ENCODE results near the gene XPO5.

Gene XPO5

DNA sequence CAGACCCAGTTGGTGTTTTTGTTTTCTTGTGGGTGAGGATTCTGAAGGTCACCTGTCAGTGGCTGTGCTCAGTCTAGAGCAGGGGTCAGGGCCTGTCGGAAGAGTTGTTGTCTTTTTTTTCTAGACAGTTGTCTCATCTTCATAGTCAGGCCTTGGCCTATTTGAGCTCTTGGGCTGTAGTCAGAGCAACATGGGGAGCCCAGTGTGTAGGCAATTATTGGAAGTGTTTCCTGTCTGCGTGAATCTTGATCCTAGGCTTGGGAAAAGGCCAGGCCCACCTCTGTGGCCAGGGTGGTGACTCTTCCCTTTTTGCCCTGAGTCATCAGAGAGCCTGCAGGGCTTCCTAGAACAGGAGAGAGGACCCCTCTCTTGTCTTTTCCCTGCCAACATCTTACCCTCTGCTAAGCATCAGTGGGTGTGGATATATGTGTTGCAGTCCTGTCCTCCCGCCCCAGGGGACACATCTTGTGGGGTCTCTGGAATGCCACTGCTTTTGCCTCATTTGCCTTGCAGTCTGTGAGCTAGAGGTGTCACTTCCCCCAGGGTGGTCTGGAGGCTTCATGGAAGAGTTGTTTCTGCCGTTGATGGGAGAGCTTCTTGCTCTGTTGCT is 87.1 kb downstream of the XPO5 start:
- H3K27me3 Mint-ChIP-seq = no peaks in the 10 kb centered on the region
- H3K27ac Mint-ChIP-seq (ENCODE audit: low read depth) = no peak overlapping the region
- peaks cover 24% of the 10 kb centered on the region for H3K4me1 Mint-ChIP-seq
- H3K36me3 Mint-ChIP-seq (ENCODE audit: insufficient read depth) = peaks cover 11% of the 10 kb centered on the region
- no peaks in the 10 kb centered on the region for H3K9me3 Mint-ChIP-seq
- no peak for ATAC-seq (replicated peaks; ENCODE audit: extremely low read depth, poor library complexity, severe bottlenecking)
- H3K4me3 Mint-ChIP-seq = no peak overlapping the region
- DNase-seq (ENCODE audit: low spot score in 2 of 2) = no peak

DNA sequence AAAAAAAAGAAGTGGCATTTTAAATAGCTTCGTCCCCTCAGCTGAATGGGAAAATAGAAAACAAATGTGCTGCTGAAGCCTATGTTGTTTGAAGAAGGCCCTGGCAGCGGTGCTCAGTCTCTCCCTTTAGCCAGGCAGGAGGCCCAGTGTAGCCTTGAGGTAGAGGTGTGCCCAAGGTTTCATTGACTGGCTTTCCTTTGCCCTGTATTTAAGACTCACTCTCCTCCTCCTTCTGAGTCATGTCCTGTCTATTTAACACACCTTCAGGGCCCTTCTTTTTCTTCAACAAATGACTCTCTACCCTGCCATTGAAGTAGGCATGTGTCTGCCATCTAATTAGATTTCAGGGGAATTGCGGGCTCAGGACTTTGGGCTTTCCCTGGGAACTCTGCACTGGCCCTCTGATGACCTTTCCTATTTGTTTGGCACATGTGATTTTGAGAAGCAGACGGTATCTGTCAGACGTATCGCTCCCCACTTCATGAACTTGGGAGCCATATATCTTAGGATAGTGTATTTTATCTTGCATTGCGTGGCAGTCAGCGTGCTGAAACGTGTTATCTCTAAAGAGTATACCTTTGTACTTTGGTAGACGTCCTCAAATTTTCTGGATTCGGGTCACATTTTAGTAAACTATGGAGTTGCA is 94.1 kb downstream of the XPO5 start:
- H3K27me3 Mint-ChIP-seq = no peaks in the 10 kb centered on the region
- H3K36me3 Mint-ChIP-seq (ENCODE audit: insufficient read depth) = peaks cover 12% of the 10 kb centered on the region
- H3K9me3 Mint-ChIP-seq = no peaks in the 10 kb centered on the region
- ATAC-seq (replicated peaks; ENCODE audit: extremely low read depth, poor library complexity, severe bottlenecking) (no peak), DNase-seq (ENCODE audit: low spot score in 2 of 2) (no peak)
- no peak overlapping the region for H3K4me3 Mint-ChIP-seq
- H3K4me1 Mint-ChIP-seq = peaks cover 45% of the 10 kb centered on the region
- H3K27ac Mint-ChIP-seq (ENCODE audit: low read depth) = no peak overlapping the region

DNA sequence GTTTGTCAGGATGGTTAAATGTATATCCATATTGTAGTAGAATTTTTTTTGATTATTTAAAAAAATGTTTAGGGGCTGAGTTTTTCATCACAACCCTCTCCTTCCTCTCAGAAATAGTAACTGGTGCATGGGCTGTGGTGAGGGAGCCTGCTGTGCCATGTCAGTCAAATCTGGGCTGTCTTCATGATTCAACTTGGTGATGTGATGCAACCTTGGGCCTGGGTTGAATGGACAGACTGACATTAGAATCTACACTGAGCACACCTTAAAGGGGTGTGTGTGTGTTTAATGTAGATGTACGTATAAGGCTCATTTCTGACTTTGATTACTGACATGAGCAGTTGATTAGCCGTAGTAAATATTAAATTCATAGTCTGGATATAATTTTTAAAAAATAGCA is 94.8 kb downstream of the XPO5 start:
- Mint-ChIP-seq H3K9me3 (no peaks in the 10 kb centered on the region), H3K4me1 (peaks cover 48% of the 10 kb centered on the region), H3K36me3 (ENCODE audit: insufficient read depth) (peaks cover 11% of the 10 kb centered on the region), H3K4me3 (no peak overlapping the region), H3K27ac (ENCODE audit: low read depth) (no peak overlapping the region), H3K27me3 (no peaks in the 10 kb centered on the region)
- DNase-seq (ENCODE audit: low spot score in 2 of 2) (no peak), ATAC-seq (replicated peaks; ENCODE audit: extremely low read depth, poor library complexity, severe bottlenecking) (no peak)

DNA sequence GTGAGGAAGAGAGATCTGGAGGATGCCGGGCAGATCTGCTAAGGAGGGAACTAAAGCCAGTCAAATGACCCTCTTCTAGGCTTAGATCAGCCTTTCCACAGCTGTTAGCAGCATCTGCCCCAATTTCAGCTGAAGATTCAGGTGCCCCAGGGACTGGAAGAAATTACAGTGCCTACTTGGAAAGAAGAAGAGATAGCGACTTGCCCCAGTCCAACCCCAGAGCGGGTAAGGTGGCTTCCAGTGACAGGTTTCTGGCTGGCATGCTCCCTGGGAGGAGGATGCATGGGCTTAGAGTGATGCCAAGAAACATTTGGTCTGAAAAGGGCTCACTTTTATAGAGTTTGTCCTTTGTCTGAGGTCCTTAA is 97.8 kb downstream of the XPO5 start:
- H3K9me3 Mint-ChIP-seq = no peaks in the 10 kb centered on the region
- DNase-seq (ENCODE audit: low spot score in 2 of 2) (no peak), ATAC-seq (replicated peaks; ENCODE audit: extremely low read depth, poor library complexity, severe bottlenecking) (peak; percentile 27)
- H3K4me3 Mint-ChIP-seq = peak overlapping the region; percentile 97
- peaks cover 42% of the 10 kb centered on the region for H3K4me1 Mint-ChIP-seq
- H3K27me3 Mint-ChIP-seq = no peaks in the 10 kb centered on the region
- H3K36me3 Mint-ChIP-seq (ENCODE audit: insufficient read depth) = peaks cover 7% of the 10 kb centered on the region
- H3K27ac Mint-ChIP-seq (ENCODE audit: low read depth) = peak overlapping the region; percentile 100

DNA sequence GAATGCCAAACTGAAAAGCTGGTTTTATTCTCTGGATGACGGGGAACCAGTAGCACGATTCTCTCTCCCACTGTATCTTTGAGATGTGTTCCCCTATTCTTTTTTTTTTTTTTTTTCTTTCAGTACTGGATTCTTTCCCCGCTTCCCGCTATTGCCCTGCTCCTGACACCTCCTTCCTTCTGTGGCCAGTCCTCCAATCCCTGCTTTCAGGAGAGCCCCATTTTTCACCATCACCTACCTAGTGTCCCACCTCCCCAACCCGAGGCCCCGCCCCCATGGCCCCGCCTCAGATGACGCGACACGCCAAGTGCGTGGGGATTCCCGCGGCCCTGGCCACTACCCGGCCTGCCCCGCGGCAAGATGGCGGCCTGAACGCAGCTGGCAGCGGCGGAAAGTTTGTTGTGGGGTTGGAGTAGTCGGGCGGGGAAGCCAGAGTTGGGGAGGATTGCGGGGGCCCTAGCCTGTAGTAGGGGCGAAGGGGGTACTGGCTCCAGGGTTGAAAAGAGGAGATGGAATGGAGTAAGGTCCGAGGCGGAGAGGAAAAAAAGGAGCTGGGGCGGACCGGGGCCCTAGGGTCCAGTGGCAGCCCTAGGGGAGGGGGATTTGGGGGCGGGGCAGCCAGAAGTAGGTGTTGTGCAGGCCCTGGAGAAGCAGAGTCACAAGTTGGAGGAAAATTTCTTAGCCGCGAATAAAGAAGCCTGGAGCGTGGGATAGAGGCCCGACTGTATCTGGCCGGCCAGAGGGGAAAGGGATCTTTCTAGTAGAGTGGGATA is 98.4 kb downstream of the XPO5 start, which contains the start of gene TJAP1:
TJAP1 (plus strand) TSS at position 336 of the 773 bp plus-strand sequence. CDS start 21,432 bp downstream, outside the sequence.
- peak; percentile 93 to 95 for DNase-seq (ENCODE audit: low spot score in 2 of 2)
- Mint-ChIP-seq H3K4me3 (peak within 1 kb of the TSS; percentile 97), H3K36me3 (ENCODE audit: insufficient read depth) (peaks cover 7% of the 10 kb centered on the region), H3K27ac (ENCODE audit: low read depth) (peak within 1 kb of the TSS; percentile 100), H3K27me3 (no peaks in the 10 kb centered on the region), H3K9me3 (no peaks in the 10 kb centered on the region), H3K4me1 (peaks cover 40% of the 10 kb centered on the region)
- peak; percentile 97 for ATAC-seq (replicated peaks; ENCODE audit: extremely low read depth, poor library complexity, severe bottlenecking)

DNA sequence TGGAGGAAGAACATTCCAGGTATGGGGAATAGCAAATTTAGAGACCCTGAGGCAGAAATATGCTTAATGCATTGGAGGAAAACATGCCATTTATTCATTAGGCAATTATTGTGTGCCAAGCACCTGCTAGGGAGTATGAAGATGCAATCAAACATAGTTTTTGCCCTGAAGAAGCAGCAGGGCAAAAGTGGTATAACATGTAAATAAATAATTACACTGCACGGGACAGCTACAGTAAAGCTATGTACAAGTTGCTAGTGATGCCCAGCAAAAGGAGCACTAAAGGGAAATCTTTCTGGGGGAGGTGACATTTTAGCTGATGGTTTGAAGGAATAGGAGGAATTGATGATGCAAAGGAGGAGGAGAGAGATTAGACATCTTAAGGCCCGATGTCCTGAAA is 99.1 kb downstream of the XPO5 start:
- DNase-seq (ENCODE audit: low spot score in 2 of 2) (no peak), ATAC-seq (replicated peaks; ENCODE audit: extremely low read depth, poor library complexity, severe bottlenecking) (peak; percentile 54)
- Mint-ChIP-seq H3K27me3 (no peaks in the 10 kb centered on the region), H3K36me3 (ENCODE audit: insufficient read depth) (peaks cover 7% of the 10 kb centered on the region), H3K4me1 (peaks cover 33% of the 10 kb centered on the region), H3K9me3 (no peaks in the 10 kb centered on the region), H3K27ac (ENCODE audit: low read depth) (peak overlapping the region; percentile 100), H3K4me3 (peak overlapping the region; percentile 97)

DNA sequence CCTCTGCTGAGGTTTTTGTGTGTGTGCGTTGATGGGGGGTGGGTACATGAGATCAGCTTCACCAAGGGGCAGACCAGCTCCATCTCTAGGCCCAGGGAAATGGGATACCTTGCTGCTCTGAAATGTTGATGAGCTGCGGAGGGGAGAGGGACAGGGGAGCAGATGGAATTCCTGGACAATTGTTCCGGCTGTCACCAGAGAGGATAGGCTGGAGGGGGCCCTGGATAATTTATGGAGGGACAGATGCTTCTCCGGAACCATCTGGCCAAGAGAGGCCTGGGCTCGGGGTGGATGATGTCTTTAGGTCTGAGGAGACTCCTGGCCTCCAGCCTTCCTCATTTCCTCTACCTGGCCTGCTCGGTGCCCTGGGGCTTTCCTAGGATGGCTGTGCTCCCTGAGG is 100.3 kb downstream of the XPO5 start:
- H3K36me3 Mint-ChIP-seq (ENCODE audit: insufficient read depth) = peaks cover 7% of the 10 kb centered on the region
- no peak overlapping the region for H3K4me3 Mint-ChIP-seq
- H3K9me3 Mint-ChIP-seq = no peaks in the 10 kb centered on the region
- ATAC-seq (replicated peaks; ENCODE audit: extremely low read depth, poor library complexity, severe bottlenecking) (no peak), DNase-seq (ENCODE audit: low spot score in 2 of 2) (no peak)
- no peaks in the 10 kb centered on the region for H3K27me3 Mint-ChIP-seq
- no peak overlapping the region for H3K27ac Mint-ChIP-seq (ENCODE audit: low read depth)
- H3K4me1 Mint-ChIP-seq = peaks cover 30% of the 10 kb centered on the region

DNA sequence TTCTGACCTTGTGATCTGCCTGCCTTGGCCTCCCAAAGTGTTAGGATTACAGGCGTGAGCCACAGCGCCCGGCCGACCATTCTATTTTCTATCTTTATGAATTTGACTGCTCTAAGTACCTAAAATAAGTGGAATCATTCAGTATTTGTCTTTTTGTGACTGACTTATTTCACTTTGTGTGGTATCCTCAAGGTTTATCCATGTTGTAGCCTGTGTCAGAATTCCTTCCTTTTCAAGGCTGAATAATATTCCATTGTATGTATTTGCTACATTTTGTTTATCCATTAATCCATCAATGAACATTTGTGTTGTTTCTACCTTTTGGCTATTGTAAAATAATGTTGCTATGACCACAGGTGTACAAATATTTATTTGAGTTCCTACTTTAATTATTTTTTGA is 103.3 kb downstream of the XPO5 start:
- Mint-ChIP-seq H3K4me1 (peaks cover 11% of the 10 kb centered on the region), H3K4me3 (no peak overlapping the region), H3K27ac (ENCODE audit: low read depth) (no peak overlapping the region), H3K27me3 (peaks cover 24% of the 10 kb centered on the region), H3K9me3 (no peaks in the 10 kb centered on the region), H3K36me3 (ENCODE audit: insufficient read depth) (peaks cover 2% of the 10 kb centered on the region)
- DNase-seq (ENCODE audit: low spot score in 2 of 2) (no peak), ATAC-seq (replicated peaks; ENCODE audit: extremely low read depth, poor library complexity, severe bottlenecking) (no peak)
